GM12878 (cell line): ENCODE results near the gene DYNC1LI1. TPM values are rescaled to one million over a fixed set of nuclear protein-coding genes. Genes with fewer than 3 reads are reported as not detected.

ENCODE experiments used
- ATAC-seq: fragments of 200-7000 bp; cut with Tn5 transposase; 3 replicates; pipeline ENCODE4 v1.9.1; 2020; ENCODE audit warnings: mild to moderate bottlenecking, moderate library complexity
- BruUV-seq: library from RNA; stranded (reverse); fragments of 400-500 nt; replicated peaks from 2 replicates; lab custom pipeline; 2021; lab: Mats Ljungman, UMichigan
- CTCF ChIA-PET: fragments of 300-600 bp; sonication (Branson Sonifier 250); formaldehyde crosslinking; extraction: SDS; loops from one replicate; lab custom pipeline; 2021; ENCODE audit warnings: inconsistent platforms; lab: Yijun Ruan, JAX
- POLR2A ChIA-PET: fragments of 350-600 bp; formaldehyde crosslinking; extraction: SDS; loops from one replicate; lab custom pipeline; 2021; ENCODE audit warnings: inconsistent platforms; lab: Charles Lee
- RAD21 ChIA-PET: fragments of 300-600 bp; sonication (Branson Sonifier 250); formaldehyde crosslinking; loops from one replicate; lab custom pipeline; 2023; ENCODE audit warnings: antibody characterized with exemption; ENCODE audit not compliant: unreplicated experiment; lab: Charles Lee
- SMC1A ChIA-PET: fragments of 300-600 bp; sonication (Branson Sonifier 250); formaldehyde crosslinking; loops from one replicate; lab custom pipeline; 2023; ENCODE audit not compliant: unreplicated experiment, uncharacterized antibody; lab: Charles Lee
- DNase-seq: peaks from one replicate; pipeline ENCODE4 v3.0.0-alpha.2; 2011; ENCODE audit warnings: low read depth, low spot score
- FAIRE-seq: peaks from 3 replicates; lab custom pipeline; 2011; peaks lifted over from hg19 to GRCh38; lab: Jason Lieb, UNC
- H2AFZ ChIP-seq: 2 replicates; pipeline ENCODE4 v1.6.0; 2011; ENCODE audit warnings: low read depth, low read length, control low read depth; ENCODE audit not compliant: control insufficient read depth
- H3K27ac ChIP-seq: 2 replicates; pipeline ENCODE4 v1.5.1; 2011; ENCODE audit warnings: control low read depth; ENCODE audit not compliant: control insufficient read depth, insufficient read depth
- H3K27me3 ChIP-seq, 2 experiments: replicated peaks in 1 of 2; 2 replicates each; pipeline versions ENCODE4 v1.6.0 to v1.6.1; 2011; ENCODE audit warnings: low read length in 1 of 2; ENCODE audit not compliant: control insufficient read depth in 2 of 2, insufficient read depth in 2 of 2
- H3K36me3 ChIP-seq, 2 experiments: 2 replicates each; pipeline ENCODE4 v1.5.1; 2011; ENCODE audit warnings: low read length in 1 of 2; ENCODE audit not compliant: control insufficient read depth in 2 of 2, insufficient read depth in 2 of 2
- H3K4me1 ChIP-seq: 2 replicates; pipeline ENCODE4 v1.6.1; 2011; ENCODE audit warnings: mild to moderate bottlenecking, low read length, moderate library complexity, mixed read lengths; ENCODE audit not compliant: control insufficient read depth, insufficient read depth
- H3K4me2 ChIP-seq: 2 replicates; pipeline ENCODE4 v1.6.0; 2011; ENCODE audit warnings: control low read depth; ENCODE audit not compliant: control insufficient read depth, insufficient read depth
- H3K4me3 ChIP-seq: fragments of 200-600 bp; sonication (generic); 2 replicates; pipeline ENCODE4 v1.5.1; 2016
- H3K79me2 ChIP-seq: 2 replicates; pipeline ENCODE4 v1.6.0; 2011; ENCODE audit warnings: low read length; ENCODE audit not compliant: control insufficient read depth, insufficient read depth
- H3K9ac ChIP-seq: 2 replicates; pipeline ENCODE4 v1.8.0; 2011; ENCODE audit warnings: low read length, control low read depth, mixed read lengths; ENCODE audit not compliant: control insufficient read depth, insufficient read depth
- H3K9me3 ChIP-seq: replicated peaks from 3 replicates; pipeline ENCODE4 v1.5.1; 2011; ENCODE audit warnings: mild to moderate bottlenecking, low read length; ENCODE audit not compliant: control insufficient read depth, insufficient read depth
- H4K20me1 ChIP-seq: 2 replicates; pipeline ENCODE4 v1.6.0; 2011; ENCODE audit not compliant: control insufficient read depth, insufficient read depth
- HCFC1 ChIP-seq: fragments of 150-350 bp; IDR thresholded peaks from 2 replicates; pipeline ENCODE4 v1.6.1; 2014; ENCODE audit warnings: low read length
- POLR2AphosphoS2 ChIP-seq: IDR thresholded peaks from 2 replicates; pipeline ENCODE4 v1.6.1; 2011; ENCODE audit warnings: low read depth, mild to moderate bottlenecking, low read length, improper control_type of control experiment, moderate library complexity
- PRDM15 ChIP-seq: fragments of 450-650 bp; formaldehyde crosslinking; IDR thresholded peaks from 2 replicates; pipeline ENCODE4 v1.4.0; 2020; ENCODE audit warnings: mild to moderate bottlenecking, moderate library complexity
- ZBTB40 ChIP-seq: fragments of 450-650 bp; IDR thresholded peaks from 2 replicates; pipeline ENCODE4 v1.6.1; 2016; ENCODE audit warnings: mild to moderate bottlenecking, moderate library complexity, borderline replicate concordance
- WGBS: methylation state at CpG from one replicate; pipeline ENCODE4 v1.1.6; 2016; ENCODE audit warnings: low lambda C conversion rate; ENCODE audit not compliant: insufficient replicate concordance, insufficient coverage; ENCODE audit errors: missing lambda C conversion rate; 5-methylcytosine and 5-hydroxymethylcytosine counted together
- in situ Hi-C: fragments of 300-500 bp; cut with MboI; formaldehyde crosslinking; loops from 9 replicates; pipeline ENCODE4 v1.14.3; 2018; ENCODE audit warnings: mixed read lengths
- intact Hi-C: fragments of 100-400 bp; cut with micrococcal nuclease; formaldehyde crosslinking; loops from one replicate; pipeline ENCODE4 v1.14.2; 2022; ENCODE audit not compliant: unreplicated experiment
- polyA plus RNA-seq, 11 experiments: library from polyadenylated mRNA; depleted of rRNA in 4 of 11; unstranded in 6 of 11; stranded (reverse) in 5 of 11; fragments of >200 nt; fragmentation: Nextera tagmentation in 4 of 11; fragmentation: Illumina TruSeq in 1 of 11; extraction: Ambion mirVana in 4 of 11; extraction: Trizol in 1 of 11; gene quantifications; 1 replicate in 1 of 11; 2 replicates in 10 of 11; pipeline versions ENCODE4 v1.2.1 to v1.2.3, GENCODE V29; 2011 to 2016; ENCODE audit warnings: inconsistent platforms in 2 of 11, missing spikeins in 2 of 11, low read depth in 1 of 11
- total RNA-seq, 4 experiments: library from RNA; depleted of rRNA in 3 of 4; stranded (reverse); fragments of >200 nt in 3 of 4; fragmentation: Illumina TruSeq in 1 of 4; extraction: Trizol in 1 of 4; gene quantifications; 2 replicates each; pipeline versions ENCODE4 v1.2.1 to v1.2.3, GENCODE V29; 2013 to 2021

The DYNC1LI1 gene
- total and polyA plus RNA-seq, 10 of the 15 experiments (the other 5 are each of a cell fraction or from before 2014, with no cell fraction given) = 11.5 to 51.7 (median 32.0) TPM

GRCh38 chr3:32564195-32564594, 6.5 kb downstream of the DYNC1LI1 start:
- Histone ChIP-seq H3K4me2 (no peak overlapping the region), H3K79me2 (peaks cover 20% of the 10 kb centered on the region), H3K9ac (no peak overlapping the region), H3K36me3 (peaks cover 0 to 3% of the 10 kb centered on the region in 2 experiments; a peak in 1 of 4 replicates), H3K27ac (no peak overlapping the region), H3K4me1 (no peaks in the 10 kb centered on the region; the same call in 1 of the 2 replicates), H2AFZ (no peak overlapping the region), H3K4me3 (no peak overlapping the region), H3K27me3 (no peaks in the 10 kb centered on the region), H4K20me1 (peaks cover 4% of the 10 kb centered on the region; the same call in 1 of the 2 replicates), H3K9me3 (no peaks in the 10 kb centered on the region)
- BruUV-seq = no TSS peak
- TF ChIP-seq POLR2AphosphoS2 = no peak
- TF ChIP-seq PRDM15 (CRISPR knock-in tag) = no peak
- no peak for TF ChIP-seq HCFC1
- peak; percentile 91 for TF ChIP-seq ZBTB40
- in situ Hi-C loops = no loop called here
- ATAC-seq (no peak), FAIRE-seq (no peak), DNase-seq (no peak)
- ChIA-PET POLR2A (no interaction called here), CTCF (no interaction called here), RAD21 (no interaction called here), SMC1A (no interaction called here)
- WGBS = 92% methylated on average over 1 of the region's 1 CpG
- intact Hi-C loops = no loop called here
